Activated CD4-positive, alpha-beta T cell treated with anti-CD3 and anti-CD28 coated beads, Interleukin-2, amount 50 U/mL, for 4 hours (primary cell): ENCODE measurements around the gene TAAR5.
"Not testable (repeated sequence)": the region's sequence is repeated elsewhere in the genome, so short reads cannot be mapped to it uniquely, and the experiment has no call there.

Experiments used
- DNase-seq, 2 experiments: peaks; one replicate each; pipeline ENCODE4 v3.0.0-alpha.2; 2020

Gene TAAR5

GRCh38 chr6:132569170-132569569 lies 20.4 kb downstream of the TAAR5 start:
- DNase-seq: no peak

- DNase-seq: no peak
Observed at GRCh38 chr6:132568611-132569010, 20.9 kb downstream of the TAAR5 start.

GRCh38 chr6:132567566-132567965 lies 22.0 kb downstream of the TAAR5 start:
- DNase-seq: no peak

- no peak for DNase-seq
Observed at GRCh38 chr6:132566404-132566803, 23.1 kb downstream of the TAAR5 start.

GRCh38 chr6:132560087-132560486 lies 29.5 kb downstream of the TAAR5 start:
- not testable (repeated sequence) for DNase-seq

GRCh38 chr6:132552372-132552771 lies 37.2 kb downstream of the TAAR5 start, which contains the start of gene TAAR8:
Gene TAAR8, plus strand, starts transcription at chr6:132552672. Its CDS starts 21 bp downstream, at chr6:132552693.
- no peak for DNase-seq

GRCh38 chr6:132551214-132551613 lies 38.3 kb downstream of the TAAR5 start:
- no peak for DNase-seq

GRCh38 chr6:132548746-132549463 lies 40.6 kb downstream of the TAAR5 start:
- no peak for DNase-seq

- DNase-seq: no peak
Observed at GRCh38 chr6:132544826-132545225, 44.7 kb downstream of the TAAR5 start.
